GM21447 (cell line): ENCODE results near the gene PGBD5.

Experiments used
- ATAC-seq: cut with Tn5 transposase; IDR thresholded peaks from one replicate; pipeline ENCODE4 v1.9.1; 2021; ENCODE audit not compliant: unreplicated experiment

PGBD5 gene

DNA sequence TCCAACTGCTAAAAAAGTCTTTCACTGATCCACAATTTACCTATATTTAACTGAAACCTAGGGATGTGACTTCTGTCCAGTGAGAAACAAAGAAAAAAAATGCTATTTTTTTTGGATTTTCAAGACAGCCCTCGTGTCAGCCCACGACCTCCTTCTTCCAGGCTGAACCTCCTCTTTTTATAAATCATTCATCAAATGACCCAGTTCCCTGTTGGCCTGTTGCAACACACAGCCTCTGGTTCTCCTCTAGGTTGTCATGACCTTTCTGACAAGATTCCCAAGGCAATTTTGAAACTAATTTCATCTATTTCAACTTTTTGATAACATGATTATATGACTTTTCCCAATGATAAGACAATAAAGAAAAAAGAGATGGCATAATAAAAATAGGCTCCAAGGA is 74.6 kb downstream of the PGBD5 start:
- no peak for ATAC-seq

DNA sequence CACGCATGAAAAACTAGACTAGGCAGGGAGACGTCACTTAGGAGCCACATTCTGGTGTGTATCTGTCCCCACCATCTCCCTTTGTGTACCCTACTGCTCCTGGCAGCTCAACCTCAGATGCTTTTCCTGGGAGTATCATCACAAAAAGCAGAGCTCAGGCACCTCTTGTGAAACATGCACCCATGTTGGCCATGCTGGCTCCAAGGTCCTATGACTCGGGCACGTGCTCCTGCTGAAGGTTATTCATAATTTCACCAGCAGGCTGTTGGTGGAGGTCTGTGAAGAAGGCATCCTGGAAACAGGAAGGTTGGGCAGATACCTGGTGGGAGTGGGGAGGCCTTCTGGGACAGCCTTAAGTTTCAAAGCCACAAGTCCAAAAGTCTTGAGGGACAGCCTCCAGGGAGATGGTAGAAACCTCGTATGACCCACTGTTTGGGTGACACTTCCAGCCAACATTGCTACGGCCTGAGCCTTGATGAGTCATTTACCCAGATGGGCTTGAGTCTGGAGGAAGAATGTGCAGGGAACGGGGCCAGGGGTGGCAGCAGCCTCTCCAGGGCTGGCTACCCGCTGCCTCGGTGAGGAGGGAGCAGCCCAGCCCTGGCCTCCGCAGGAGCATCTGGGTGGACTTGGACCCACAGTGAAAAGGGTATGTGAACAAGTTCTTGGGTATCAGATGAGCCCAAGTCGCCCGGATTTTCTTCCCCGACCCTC is 75.8 kb downstream of the PGBD5 start:
- no peak for ATAC-seq

DNA sequence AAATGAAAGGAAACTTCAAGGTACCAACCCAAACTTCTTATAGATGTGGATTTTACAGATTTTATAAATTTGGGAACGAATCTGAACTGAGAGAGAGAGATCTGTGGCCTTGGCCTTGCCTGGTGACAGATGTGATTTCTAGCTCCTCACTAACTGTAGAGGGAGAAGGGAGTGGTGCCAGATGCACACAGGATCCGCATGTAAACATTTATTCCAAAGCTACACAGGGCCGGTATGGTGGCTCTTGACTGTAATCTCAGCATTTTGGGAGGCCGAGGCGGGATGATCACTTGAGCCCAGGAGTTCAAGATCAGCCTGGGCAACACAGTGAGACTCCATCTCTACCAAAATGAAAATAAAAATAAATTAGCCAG is 77.1 kb downstream of the PGBD5 start:
- no peak for ATAC-seq

DNA sequence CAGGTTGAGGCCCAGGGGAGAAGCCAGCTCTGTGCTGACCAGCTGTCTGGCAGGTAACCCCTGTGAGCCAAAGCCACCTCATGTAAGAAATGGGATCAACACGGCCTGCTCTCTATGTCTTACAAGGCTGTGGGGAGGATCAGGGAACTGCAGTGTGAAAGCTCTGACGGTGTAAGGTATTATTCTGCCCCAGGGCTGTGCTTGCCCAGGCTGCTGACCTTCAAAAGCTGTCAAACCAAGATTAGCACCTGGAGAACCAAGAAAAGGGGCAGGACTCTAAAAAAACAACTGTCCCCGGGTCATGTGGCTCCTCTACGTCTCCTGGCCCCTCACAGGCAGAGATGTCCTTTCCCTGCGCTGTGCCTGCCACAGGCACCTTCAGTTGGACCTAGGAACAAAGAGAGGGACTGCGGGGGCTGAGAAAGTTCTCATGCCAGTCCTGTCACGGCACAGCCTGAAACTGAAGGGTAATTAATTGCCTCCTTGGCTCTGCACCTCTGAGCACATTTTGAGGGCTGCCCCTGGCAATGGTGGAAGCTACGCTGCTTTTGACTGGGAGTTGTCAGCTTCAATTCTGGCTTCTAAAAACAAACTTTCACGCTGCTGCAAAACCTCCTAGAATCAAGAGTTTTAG is 77.6 kb downstream of the PGBD5 start:
- no peak for ATAC-seq

DNA sequence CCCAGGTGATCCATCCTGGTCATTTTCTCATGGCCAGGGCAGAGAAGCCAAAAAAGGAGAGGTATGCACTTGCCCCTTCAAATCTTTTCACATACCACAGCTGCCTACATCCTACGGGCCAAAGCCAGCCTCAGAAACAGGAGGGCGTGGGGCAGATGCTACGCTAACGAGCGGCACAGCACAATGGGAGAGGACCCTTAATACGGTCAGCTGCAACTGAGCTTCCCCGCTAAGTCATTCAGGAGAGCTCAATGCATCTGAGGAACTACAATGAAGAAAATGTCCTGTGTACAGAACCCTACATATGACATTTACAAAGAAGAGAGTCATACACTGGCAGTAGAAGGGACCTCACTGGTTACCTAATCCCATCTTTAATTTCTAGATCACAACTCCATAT is 78.2 kb downstream of the PGBD5 start:
- ATAC-seq: no peak

DNA sequence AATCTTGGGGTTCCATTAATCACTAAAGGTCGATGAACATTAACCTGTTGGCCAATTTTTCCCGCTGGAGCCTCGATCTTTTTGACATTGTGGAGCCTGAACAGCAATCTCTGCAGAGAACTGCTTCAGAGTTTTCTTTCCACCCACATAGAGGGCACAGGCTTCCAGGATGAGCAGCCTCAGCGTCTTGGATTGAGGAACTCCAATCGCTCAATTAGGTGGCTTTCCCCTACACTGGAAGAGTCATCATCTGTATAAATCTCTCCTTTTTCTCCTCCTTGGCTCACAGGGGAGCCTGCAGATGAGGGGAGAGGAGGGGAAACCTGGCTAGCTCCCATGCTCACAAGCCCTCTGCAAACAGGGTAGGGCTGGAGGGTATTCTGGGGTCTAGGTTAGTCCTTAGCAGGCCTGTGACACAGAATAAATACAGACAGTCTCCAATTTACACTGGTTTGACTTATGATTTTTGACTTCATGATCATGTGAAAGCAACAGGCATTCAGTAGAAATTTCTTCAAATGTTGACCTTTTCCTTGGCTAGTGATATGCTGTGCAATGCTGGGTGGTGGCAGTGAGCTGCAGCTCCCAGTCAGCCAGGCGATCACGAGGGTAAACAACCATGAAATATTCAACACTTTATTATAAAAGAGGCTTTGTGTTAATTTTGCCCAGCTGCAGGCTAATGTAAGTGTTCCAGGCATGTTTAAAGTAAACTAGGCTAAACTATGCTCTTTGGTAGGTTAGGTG is 80.8 kb downstream of the PGBD5 start:
- no peak for ATAC-seq

DNA sequence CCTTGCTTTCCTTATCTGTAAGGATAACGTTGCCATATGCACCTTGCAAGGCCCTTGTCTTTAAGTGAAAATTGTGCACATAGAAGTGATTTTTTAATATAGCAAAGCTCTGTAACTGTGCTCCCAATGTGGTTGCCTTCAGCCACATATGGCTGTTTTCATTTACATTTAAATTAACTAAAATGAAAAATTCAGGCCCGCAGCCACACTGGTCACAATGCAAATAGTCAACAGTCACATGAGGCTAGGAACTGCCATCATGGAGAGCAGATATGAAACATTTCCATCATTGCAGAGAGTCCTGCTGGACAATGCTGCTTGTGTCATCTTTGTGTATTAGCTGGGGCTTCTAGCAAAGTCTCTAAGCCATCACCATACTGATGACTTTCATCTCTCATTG is 83.4 kb downstream of the PGBD5 start:
- no peak for ATAC-seq

DNA sequence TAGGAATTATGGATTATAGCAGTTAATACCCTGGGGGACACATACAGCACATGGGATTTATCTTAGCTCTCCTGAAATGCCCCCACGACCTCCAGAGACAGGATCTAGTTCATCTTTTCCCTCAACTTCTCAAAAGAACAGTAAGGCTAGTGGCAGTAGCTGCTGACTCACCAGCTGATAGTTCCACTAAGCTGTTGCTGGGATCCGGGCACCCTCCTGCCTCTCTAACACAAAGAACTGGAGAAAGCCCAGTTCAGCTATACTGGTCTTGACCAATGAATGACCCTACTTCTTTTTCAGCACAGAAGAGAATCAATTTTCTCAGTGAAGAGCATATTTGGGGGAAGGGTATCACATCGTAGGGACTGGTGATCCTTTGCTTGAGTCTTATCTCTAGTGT is 84.1 kb downstream of the PGBD5 start:
- ATAC-seq: no peak

DNA sequence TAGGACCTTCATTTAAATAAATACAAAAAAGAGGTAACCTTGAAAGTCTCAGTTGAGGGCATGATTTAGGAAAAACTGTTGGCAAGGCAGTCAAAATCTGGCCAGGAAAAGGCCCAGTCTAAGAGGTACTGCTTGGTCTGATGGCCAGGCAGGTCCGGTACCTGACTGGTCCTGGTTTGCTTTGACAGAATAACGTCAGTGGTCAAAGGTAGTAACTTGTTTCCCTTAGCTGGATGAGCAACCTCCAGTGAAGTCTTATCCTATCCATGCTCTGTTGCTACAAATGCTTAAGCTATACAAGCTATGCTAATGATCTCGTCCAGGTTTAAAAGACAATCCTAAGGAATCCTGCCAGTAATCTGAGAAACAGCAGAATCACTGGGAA is 85.0 kb downstream of the PGBD5 start:
- no peak for ATAC-seq

DNA sequence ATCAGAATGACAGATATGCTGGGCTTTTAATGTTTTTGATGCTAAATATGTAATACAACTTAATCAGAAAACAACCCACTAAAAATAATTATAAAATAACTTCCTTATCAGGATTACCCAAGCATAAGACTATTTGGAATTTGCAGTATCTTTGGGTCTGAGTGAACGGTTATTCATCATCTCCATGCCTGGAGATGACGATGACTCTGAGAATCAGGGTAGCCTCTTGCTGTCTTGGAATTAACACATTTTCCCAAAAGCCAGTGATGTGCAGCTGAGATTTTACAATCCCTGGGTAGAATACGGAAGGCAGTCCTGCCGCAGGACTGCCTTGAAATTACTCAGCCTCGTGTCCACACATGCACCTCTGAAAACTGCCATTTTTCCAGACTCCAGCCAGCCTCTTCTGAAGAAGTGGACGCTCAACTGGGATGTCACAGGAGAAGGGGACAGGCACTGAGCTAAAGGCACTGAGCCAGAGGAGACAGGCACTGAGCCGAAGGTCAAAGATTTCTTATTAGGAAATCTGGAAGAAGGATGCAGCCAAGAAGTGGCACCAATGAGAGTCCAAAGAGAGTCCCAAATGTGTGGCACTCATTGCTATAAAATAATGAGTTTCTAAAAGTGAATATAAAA is 85.5 kb downstream of the PGBD5 start:
- ATAC-seq: no peak

DNA sequence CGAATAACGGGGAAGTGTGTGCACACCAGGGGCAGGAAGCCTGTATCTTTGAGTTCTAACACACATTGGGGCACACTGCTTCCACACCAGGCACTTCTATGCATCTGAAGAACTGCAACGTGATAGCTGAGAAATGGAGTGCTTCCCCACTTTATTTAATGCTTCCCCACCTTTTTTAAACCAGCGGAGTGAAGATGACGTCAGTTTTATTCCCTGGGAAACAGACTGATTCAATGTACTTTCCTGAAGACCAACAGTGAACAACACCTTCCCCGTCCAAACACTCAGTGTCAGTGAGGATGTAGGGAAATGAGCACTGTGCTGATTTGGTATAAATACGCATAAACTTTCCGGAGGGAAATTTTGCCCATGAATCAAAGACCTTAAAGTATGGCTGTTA is 87.1 kb downstream of the PGBD5 start:
- ATAC-seq: no peak

DNA sequence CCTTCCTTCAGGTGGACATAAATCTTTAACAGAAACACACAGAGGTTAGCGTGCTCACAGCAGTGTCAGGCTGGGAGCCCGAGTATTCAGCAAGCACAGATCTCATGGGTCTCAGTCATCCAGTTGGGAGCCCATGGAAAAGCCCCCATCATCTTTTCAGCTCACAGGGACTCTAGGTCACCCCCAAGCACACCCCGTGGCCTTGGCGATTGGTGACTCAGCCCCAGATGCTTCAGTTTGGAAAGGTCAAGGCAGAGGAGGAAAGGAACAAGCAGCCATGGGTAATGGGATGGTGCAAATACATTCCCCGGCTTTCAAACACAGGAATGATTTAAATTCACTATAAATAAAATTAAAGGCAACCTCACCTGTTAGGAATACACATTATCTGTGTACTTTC is 88.9 kb downstream of the PGBD5 start:
- no peak for ATAC-seq

DNA sequence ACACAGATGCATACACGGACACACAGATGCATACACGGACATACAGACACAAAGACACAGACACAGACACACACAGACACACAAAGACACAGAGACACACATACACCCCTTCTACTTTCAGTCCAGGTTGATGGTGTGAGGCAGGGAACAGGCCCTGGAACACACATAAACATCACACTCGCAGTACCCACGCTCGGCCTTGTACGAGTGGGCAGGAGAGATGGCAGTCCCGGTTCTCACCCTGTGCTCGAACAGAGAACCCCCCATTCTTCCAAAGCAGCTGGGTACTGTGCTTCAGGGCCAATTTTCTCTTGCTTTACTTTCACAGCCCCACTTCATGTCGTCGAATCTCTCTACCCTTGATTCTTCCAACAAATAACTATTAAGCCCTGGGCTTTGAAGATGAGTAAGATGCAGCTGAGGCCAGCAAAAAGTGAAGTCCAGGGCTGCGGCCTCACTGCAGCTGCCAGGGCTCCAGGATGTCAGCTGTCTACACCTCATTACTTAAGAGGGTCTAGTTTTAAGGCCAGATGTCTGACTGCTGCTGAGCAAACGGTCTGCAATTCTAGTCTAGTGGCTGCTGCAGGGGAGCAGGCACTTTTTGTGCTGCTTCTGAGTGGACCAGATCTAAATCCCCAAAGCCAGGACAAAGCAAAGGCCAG is 90.1 kb downstream of the PGBD5 start:
- no peak for ATAC-seq

DNA sequence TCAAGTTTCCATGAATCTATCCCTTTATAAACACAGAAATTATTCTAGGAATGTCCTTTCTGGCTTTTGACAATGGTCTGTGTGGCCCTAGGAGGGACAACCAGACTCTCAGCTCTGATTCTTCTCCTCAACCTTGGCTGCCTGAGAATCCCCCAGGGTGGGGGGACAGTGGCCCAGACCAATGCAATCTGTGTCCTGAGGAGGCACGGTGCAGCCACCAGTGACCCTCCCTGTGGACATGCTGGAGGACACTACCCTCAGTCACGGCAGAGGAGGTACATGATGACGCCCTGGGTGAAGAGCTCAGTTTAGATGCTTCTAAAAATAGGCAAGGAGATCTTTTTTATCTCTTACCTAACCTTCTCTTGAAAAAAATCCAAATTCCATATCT is 91.7 kb downstream of the PGBD5 start:
- no peak for ATAC-seq

DNA sequence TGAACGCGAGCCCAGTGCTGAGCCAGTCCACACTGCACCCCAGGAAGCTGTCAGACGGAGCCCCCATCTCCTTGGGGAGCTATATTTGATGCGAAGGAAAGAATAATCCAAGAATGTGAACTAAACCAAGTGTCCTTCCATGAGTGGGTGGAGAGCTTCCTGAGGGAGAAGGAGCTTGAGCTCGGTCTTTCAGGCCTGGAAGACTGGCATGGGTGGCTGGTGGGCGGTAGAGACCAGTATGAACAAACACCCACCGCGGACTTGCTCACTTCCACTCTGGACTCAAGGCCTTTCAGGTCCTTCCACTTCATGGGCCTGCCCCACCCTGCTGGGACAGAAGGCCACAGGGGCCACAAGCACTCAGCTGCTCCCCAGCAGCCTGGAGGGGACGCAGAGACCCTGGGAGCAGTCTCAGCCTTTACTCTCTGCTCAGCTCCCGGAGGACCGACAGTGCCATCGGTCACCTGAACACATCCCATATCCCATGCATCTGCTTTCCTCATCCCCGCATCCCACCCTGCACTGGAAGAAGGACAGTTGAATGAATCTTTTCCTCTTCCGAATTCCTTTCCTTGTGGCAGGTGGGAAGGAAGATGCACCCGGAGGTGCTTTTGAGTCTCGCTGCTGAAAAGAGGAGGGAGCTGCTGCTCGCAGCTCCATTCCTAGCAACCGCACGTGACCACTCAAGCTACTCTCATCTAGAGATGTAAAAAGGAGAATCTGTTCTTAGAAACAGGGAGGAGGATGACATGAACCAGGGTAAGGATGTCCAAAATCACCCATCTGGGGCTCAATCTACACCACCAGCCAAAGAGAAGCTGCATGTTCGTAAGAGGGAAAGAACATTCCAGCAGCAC is 92.3 kb downstream of the PGBD5 start:
- ATAC-seq: no peak

DNA sequence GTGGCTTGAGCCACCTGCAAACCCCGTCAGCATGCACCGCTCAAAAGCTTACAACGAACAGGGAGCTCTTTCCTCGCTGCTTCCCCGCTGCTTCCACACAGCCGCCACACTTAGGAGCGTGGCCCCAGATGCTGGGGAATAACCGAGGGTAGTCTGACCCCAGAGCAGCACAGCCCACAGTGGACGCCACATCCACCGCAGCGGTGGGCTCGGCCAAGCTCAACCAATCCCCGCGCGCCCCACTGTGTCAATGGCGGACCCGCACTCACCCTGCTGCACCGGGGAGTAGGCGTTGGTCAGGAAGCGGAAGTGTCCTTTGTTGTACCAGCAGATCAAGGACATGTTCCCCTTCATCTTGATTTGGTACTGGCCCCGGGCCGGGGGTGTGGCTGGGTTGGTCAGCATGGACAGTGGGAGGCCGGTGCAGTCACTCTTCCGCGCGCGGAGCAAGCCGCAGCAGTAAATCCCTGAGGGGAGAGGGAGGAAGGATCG is 93.5 kb downstream of the PGBD5 start:
- ATAC-seq: no peak

DNA sequence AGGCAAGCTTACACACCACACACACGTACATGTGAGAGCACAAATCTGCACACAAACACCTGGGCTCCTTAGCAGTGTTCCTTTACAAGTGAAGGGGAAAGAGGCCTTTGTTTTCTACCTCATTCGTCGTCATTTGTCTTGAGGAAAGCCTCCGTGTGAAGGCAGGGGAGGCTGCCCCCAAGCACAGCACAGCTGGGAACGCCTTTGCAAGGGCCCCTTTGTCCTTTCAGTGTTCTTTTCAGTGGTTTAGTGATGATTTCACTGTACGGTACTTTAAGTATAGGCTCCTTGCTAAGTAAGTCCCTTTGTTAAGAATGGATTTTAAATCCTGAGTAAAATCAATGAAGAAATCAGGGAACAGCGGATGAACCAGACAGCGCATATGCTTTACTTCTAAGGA is 94.1 kb downstream of the PGBD5 start:
- ATAC-seq: no peak

DNA sequence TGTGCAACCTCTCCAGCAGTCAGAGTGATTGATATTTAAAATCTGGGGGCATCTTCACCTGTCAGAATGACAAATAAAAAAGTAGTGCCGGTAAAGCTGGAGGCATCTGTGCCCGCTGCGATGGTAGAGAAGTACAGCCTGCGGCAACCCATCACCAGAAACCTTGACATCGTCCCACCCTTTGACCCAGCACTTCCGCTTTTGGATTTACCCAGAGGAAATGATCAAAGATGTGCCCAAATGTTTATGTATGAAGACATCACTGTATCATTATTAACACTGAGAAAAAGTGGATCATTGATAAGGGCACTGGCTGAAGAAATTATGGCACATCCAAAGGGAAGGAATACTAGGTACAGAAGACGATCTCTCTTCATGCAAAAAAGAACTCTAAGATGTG is 96.0 kb downstream of the PGBD5 start:
- no peak for ATAC-seq

DNA sequence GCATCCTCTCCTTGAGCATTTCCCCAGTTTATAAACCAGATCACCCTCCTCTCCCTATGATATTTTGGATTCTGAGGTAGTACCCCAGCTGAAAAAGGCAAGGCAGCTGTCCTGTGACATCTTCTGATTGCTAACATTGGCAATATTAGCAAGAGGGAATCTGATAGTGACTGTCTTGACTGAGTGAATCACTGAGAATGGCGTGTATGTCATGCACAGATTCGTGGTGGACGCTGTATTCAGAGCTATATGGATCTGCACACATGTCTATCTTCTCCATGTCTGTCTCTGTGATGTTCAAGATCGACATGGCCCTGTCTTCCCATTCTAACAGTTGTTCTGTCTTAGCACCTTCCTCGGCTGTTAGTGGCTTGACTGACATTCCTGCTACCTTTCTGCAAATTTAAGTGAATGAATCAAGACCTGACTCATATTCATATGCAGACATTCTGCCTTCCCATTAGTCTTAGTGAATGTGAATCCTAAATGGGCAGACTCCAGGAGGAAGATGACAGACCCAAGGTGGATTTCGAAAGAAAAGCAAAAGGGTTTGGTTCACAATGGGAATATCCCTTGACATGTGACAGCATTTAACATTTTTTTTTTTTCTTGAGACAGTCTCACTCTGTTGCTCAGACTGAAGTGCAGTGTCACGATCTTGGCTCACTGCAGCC is 97.7 kb downstream of the PGBD5 start:
- no peak for ATAC-seq

DNA sequence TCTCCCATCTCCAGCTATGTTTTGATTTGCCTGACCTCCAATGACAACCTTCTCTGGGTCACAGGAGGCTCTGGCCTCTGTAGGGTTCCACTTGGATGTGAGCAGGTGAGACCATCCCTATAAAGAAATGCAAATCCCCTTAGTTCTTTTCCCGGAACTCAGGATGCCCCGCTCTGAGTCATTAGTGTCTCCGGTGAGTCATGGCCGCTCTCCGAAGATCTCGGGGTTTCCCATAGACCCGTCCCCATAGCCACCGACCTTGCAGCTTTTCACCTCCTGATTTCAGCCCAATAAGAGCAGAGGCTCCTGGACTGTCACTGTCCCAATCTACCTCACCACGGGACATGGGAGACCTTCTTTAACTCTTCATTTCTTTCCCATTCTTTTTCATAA is 98.2 kb downstream of the PGBD5 start:
- peak; percentile 62 for ATAC-seq
